SK-N-SH (cell line): Measurements from ENCODE around the gene ATXN7. TPM values are rescaled to one million over a fixed set of nuclear protein-coding genes. Genes with fewer than 3 reads are reported as not detected.

Experiments
- CTCF ChIA-PET: fragments of 300-600, 350-600 bp; formaldehyde crosslinking; extraction: SDS; loops from one replicate; lab custom pipeline; 2021; lab: Yijun Ruan, JAX
- POLR2A ChIA-PET: fragments of 350-600 bp; sonication (Branson Sonifier 250); formaldehyde crosslinking; extraction: SDS; loops from one replicate; lab custom pipeline; 2020; ENCODE audit warnings: antibody characterized with exemption, inconsistent platforms; lab: Yijun Ruan, JAX
- DNase-seq: peaks from one replicate; pipeline ENCODE4 v3.0.0; 2012
- H2AFZ ChIP-seq: fragments of 200-600 bp; sonication (generic); 2 replicates; pipeline ENCODE4 v1.8.1; 2016; ENCODE audit warnings: antibody characterized with exemption, mild to moderate bottlenecking, low read depth
- H3F3A ChIP-seq: fragments of 200-600 bp; sonication (generic); replicated peaks from 2 replicates; pipeline ENCODE3; 2016; ENCODE audit warnings: antibody characterized with exemption, mild to moderate bottlenecking; ENCODE audit not compliant: insufficient read depth
- H3K27ac ChIP-seq, 2 experiments: fragments of 200-500 bp in 1 of 2; fragments of 200-600 bp in 1 of 2; sonication (Bioruptor generic) in 1 of 2; sonication (generic), shearing (Covaris generic) in 1 of 2; 2 replicates each; pipeline versions ENCODE4 v1.5.1 to v1.6.1; 2014 to 2016; ENCODE audit warnings: low read depth in 2 of 2, inconsistent platforms in 1 of 2, low read length in 1 of 2, mild to moderate bottlenecking in 1 of 2, mixed read lengths in 1 of 2
- H3K27me3 ChIP-seq: fragments of 200-600 bp; sonication (generic), shearing (Covaris generic); 2 replicates; pipeline ENCODE4 v1.6.1; 2016; ENCODE audit warnings: mixed run types; ENCODE audit not compliant: insufficient read depth
- H3K36me3 ChIP-seq, 2 experiments: fragments of 200-500 bp in 1 of 2; fragments of 200-600 bp in 1 of 2; sonication (Bioruptor generic) in 1 of 2; sonication (generic) in 1 of 2; replicated peaks in 1 of 2; 2 replicates each; pipeline versions ENCODE3 to v1.5.1; 2014 to 2016; ENCODE audit warnings: low read length in 1 of 2, mild to moderate bottlenecking in 1 of 2; ENCODE audit not compliant: insufficient read depth in 2 of 2, control insufficient read depth in 1 of 2
- H3K4me1 ChIP-seq, 2 experiments: fragments of 200-500 bp in 1 of 2; fragments of 200-600 bp in 1 of 2; sonication (Bioruptor generic) in 1 of 2; sonication (generic), shearing (Covaris generic) in 1 of 2; 2 replicates each; pipeline versions ENCODE4 v1.5.1 to v1.6.1; 2014 to 2016; ENCODE audit warnings: low read depth in 1 of 2, low read length in 1 of 2, mixed run types in 1 of 2; ENCODE audit not compliant: insufficient read depth in 2 of 2, control insufficient read depth in 1 of 2
- H3K4me2 ChIP-seq: fragments of 200-600 bp; sonication (generic), shearing (Covaris generic); 2 replicates; pipeline ENCODE4 v1.6.1; 2017; ENCODE audit warnings: mixed run types
- H3K4me3 ChIP-seq, 2 experiments: fragments of 200-500 bp in 1 of 2; fragments of 200-600 bp in 1 of 2; sonication (Bioruptor generic) in 1 of 2; sonication (generic), shearing (Covaris generic) in 1 of 2; 2 replicates each; pipeline versions ENCODE4 v1.5.1 to v1.8.1; 2014 to 2016; ENCODE audit warnings: low read depth in 2 of 2, inconsistent platforms in 1 of 2, low read length in 1 of 2, mild to moderate bottlenecking in 1 of 2, mixed read lengths in 1 of 2, moderate library complexity in 1 of 2
- H3K79me2 ChIP-seq: fragments of 200-600 bp; sonication (generic); 2 replicates; pipeline ENCODE4 v1.8.1; 2017; ENCODE audit warnings: mild to moderate bottlenecking; ENCODE audit not compliant: insufficient read depth
- H3K9ac ChIP-seq: fragments of 200-600 bp; sonication (generic); 2 replicates; pipeline ENCODE4 v1.6.1; 2017; ENCODE audit warnings: mixed run types
- H3K9me2 ChIP-seq: fragments of 200-600 bp; sonication (generic); 2 replicates; pipeline ENCODE4 v1.6.1; 2017; ENCODE audit warnings: mixed run types
- H3K9me3 ChIP-seq: fragments of 200-600 bp; sonication (generic); 2 replicates; pipeline ENCODE4 v1.6.1; 2017; ENCODE audit warnings: mixed run types, mild to moderate bottlenecking, moderate library complexity
- H4K20me1 ChIP-seq: fragments of 200-600 bp; sonication (generic); 2 replicates; pipeline ENCODE4 v1.6.1; 2017; ENCODE audit warnings: mild to moderate bottlenecking, mixed run types; ENCODE audit not compliant: insufficient read depth
- CHD2 ChIP-seq: fragments of 150-350 bp; IDR thresholded peaks from 2 replicates; pipeline ENCODE4 v1.6.1; 2018; ENCODE audit warnings: low read length; ENCODE audit not compliant: partially characterized antibody
- EZH2phosphoT487 ChIP-seq: fragments of 200-600 bp; sonication (generic); IDR thresholded peaks from 2 replicates; pipeline ENCODE4 v1.6.1; 2017; ENCODE audit warnings: low read depth, mixed run types, mild to moderate bottlenecking, antibody characterized with exemption, moderate library complexity, borderline replicate concordance
- FOXJ3 ChIP-seq: sonication (generic); formaldehyde crosslinking; IDR thresholded peaks from 2 replicates; pipeline ENCODE4 v1.5.1; 2020; ENCODE audit warnings: mild to moderate bottlenecking, missing genetic modification reagents
- GABPA ChIP-seq: IDR thresholded peaks from 2 replicates; pipeline ENCODE4 v1.4.0; 2012; ENCODE audit warnings: low read depth, mild to moderate bottlenecking
- GATA2 ChIP-seq: sonication (generic); formaldehyde crosslinking; IDR thresholded peaks from 2 replicates; pipeline ENCODE4 v1.5.0; 2020; ENCODE audit warnings: mild to moderate bottlenecking, missing genetic modification reagents
- NFIC ChIP-seq: IDR thresholded peaks from 2 replicates; pipeline ENCODE4 v1.4.0; 2012; ENCODE audit warnings: borderline replicate concordance
- PBX3 ChIP-seq: IDR thresholded peaks from 2 replicates; pipeline ENCODE4; 2012
- RAD21 ChIP-seq: IDR thresholded peaks from 2 replicates; pipeline ENCODE4 v1.6.1; 2012; ENCODE audit warnings: mild to moderate bottlenecking, low read length
- RCOR1 ChIP-seq: fragments of 150-350 bp; IDR thresholded peaks from 2 replicates; pipeline ENCODE4 v1.6.1; 2017; ENCODE audit warnings: antibody characterized with exemption, low read length
- RFX5 ChIP-seq: IDR thresholded peaks from 2 replicates; pipeline ENCODE4 v1.6.1; 2012; ENCODE audit warnings: mild to moderate bottlenecking, improper control_type of control experiment, low read length
- SMC3 ChIP-seq: IDR thresholded peaks from 2 replicates; pipeline ENCODE4 v1.6.1; 2012; ENCODE audit warnings: low read depth, low read length, improper control_type of control experiment
- TAF1 ChIP-seq: IDR thresholded peaks from 2 replicates; pipeline ENCODE4 v1.6.1; 2012; ENCODE audit warnings: low read depth, mild to moderate bottlenecking, low read length, moderate library complexity, borderline replicate concordance
- TEAD4 ChIP-seq: IDR thresholded peaks from 2 replicates; pipeline ENCODE4 v1.4.0; 2012; ENCODE audit warnings: mild to moderate bottlenecking, borderline replicate concordance; ENCODE audit not compliant: insufficient read depth
- USF2 ChIP-seq: fragments of 150-350 bp; IDR thresholded peaks from 2 replicates; pipeline ENCODE4 v1.6.1; 2017; ENCODE audit warnings: antibody characterized with exemption, low read length, low read depth, borderline replicate concordance
- YY1 ChIP-seq: IDR thresholded peaks from 2 replicates; pipeline ENCODE4 v1.4.0; 2012; ENCODE audit warnings: low read depth, mild to moderate bottlenecking
- ZBTB33 ChIP-seq: IDR thresholded peaks from 2 replicates; pipeline ENCODE4 v1.4.0; 2012; ENCODE audit warnings: low read depth, borderline replicate concordance
- WGBS: methylation state at CpG from one replicate; pipeline ENCODE4 v1.1.6; 2017; ENCODE audit warnings: low lambda C conversion rate; 5-methylcytosine and 5-hydroxymethylcytosine counted together
- polyA plus RNA-seq, 3 experiments: library from polyadenylated mRNA; depleted of rRNA; stranded (reverse); fragments of >200 nt; gene quantifications; 2 replicates each; pipeline ENCODE4 v1.2.3, GENCODE V29; 2012
- TF ChIP-seq, protein P1 (sequence below): IDR thresholded peaks from 2 replicates; pipeline ENCODE4 v1.6.1; 2012; ENCODE audit warnings: mild to moderate bottlenecking, low read depth, low read length, moderate library complexity

Gene ATXN7
- polyA plus RNA-seq, 1 of the 3 experiments (the other 2 are of a cell fraction): 6.2 TPM

GRCh38 chr3:63876260-63876659, 12.6 kb downstream of the ATXN7 start:
- POLR2A ChIA-PET: no interaction called here
- CTCF ChIA-PET: interaction anchor here (0.7 to 1.6 kb wide), 4 partner anchors 19 to 528 kb away, joined by 3 to 4 read pairs (median 3); partner anchors contain the start of gene C3orf49
- TF ChIP-seq CHD2 (no peak), FOXJ3 (CRISPR knock-in tag) (no peak), GATA2 (CRISPR knock-in tag) (no peak), TAF1 (no peak), EZH2phosphoT487 (no peak), RAD21 (no peak), GABPA (no peak), NFIC (no peak), RCOR1 (no peak), YY1 (no peak), PBX3 (no peak)
- TF ChIP-seq, protein P1, sequence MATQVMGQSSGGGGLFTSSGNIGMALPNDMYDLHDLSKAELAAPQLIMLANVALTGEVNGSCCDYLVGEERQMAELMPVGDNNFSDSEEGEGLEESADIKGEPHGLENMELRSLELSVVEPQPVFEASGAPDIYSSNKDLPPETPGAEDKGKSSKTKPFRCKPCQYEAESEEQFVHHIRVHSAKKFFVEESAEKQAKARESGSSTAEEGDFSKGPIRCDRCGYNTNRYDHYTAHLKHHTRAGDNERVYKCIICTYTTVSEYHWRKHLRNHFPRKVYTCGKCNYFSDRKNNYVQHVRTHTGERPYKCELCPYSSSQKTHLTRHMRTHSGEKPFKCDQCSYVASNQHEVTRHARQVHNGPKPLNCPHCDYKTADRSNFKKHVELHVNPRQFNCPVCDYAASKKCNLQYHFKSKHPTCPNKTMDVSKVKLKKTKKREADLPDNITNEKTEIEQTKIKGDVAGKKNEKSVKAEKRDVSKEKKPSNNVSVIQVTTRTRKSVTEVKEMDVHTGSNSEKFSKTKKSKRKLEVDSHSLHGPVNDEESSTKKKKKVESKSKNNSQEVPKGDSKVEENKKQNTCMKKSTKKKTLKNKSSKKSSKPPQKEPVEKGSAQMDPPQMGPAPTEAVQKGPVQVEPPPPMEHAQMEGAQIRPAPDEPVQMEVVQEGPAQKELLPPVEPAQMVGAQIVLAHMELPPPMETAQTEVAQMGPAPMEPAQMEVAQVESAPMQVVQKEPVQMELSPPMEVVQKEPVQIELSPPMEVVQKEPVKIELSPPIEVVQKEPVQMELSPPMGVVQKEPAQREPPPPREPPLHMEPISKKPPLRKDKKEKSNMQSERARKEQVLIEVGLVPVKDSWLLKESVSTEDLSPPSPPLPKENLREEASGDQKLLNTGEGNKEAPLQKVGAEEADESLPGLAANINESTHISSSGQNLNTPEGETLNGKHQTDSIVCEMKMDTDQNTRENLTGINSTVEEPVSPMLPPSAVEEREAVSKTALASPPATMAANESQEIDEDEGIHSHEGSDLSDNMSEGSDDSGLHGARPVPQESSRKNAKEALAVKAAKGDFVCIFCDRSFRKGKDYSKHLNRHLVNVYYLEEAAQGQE: no peak
- H3K9me2 ChIP-seq: no peaks in the 10 kb centered on the region
- H3K36me3 ChIP-seq: no peaks in the 10 kb centered on the region
- peaks cover 91% of the 10 kb centered on the region for H3K79me2 ChIP-seq
- H2AFZ ChIP-seq: no peak overlapping the region
- DNase-seq: no peak
- peaks cover 9% of the 10 kb centered on the region for H3F3A ChIP-seq
- WGBS: 89% methylated on average over 3 of the region's 3 CpGs
- H3K27ac ChIP-seq: no peak overlapping the region
- no peak overlapping the region for H3K4me3 ChIP-seq
- H3K9me3 ChIP-seq: no peaks in the 10 kb centered on the region
- H3K27me3 ChIP-seq: no peaks in the 10 kb centered on the region
- peaks cover 26 to 29% of the 10 kb centered on the region in 2 experiments for H3K4me1 ChIP-seq
- no peak overlapping the region for H3K4me2 ChIP-seq
- H4K20me1 ChIP-seq: peaks cover 82% of the 10 kb centered on the region
- no peak overlapping the region for H3K9ac ChIP-seq

GRCh38 chr3:63877737-63878393, 14.2 kb downstream of the ATXN7 start:
- no peak overlapping the region; a peak in 1 of 4 replicates for H3K4me3 ChIP-seq
- ChIA-PET POLR2A (no interaction called here), CTCF (interaction anchor here (1.1 to 1.7 kb wide), 6 partner anchors 11 to 529 kb away, joined by 3 to 6 read pairs (median 4); partner anchors contain the start of gene C3orf49)
- H3K36me3 ChIP-seq: no peaks in the 10 kb centered on the region
- peaks cover 98% of the 10 kb centered on the region for H3K79me2 ChIP-seq
- H4K20me1 ChIP-seq: peaks cover 81% of the 10 kb centered on the region
- no peak overlapping the region for H2AFZ ChIP-seq
- H3K9me2 ChIP-seq: no peaks in the 10 kb centered on the region
- no peaks in the 10 kb centered on the region for H3K9me3 ChIP-seq
- H3K27ac ChIP-seq: no peak overlapping the region
- H3K9ac ChIP-seq: no peak overlapping the region
- no peak for DNase-seq
- H3F3A ChIP-seq: no peaks in the 10 kb centered on the region
- H3K4me2 ChIP-seq: peak overlapping the region; percentile 29
- WGBS: 64% methylated on average over 3 of the region's 3 CpGs
- peaks cover 19 to 23% of the 10 kb centered on the region in 2 experiments for H3K4me1 ChIP-seq
- no peaks in the 10 kb centered on the region for H3K27me3 ChIP-seq
- no peak for TF ChIP-seq PBX3
- TF ChIP-seq ZBTB33: no peak
- no peak for TF ChIP-seq RFX5
- TF ChIP-seq YY1: no peak
- TF ChIP-seq SMC3: no peak
- TF ChIP-seq GATA2 (CRISPR knock-in tag): no peak
- TF ChIP-seq EZH2phosphoT487: no peak
- no peak for TF ChIP-seq TEAD4
- no peak for TF ChIP-seq FOXJ3 (CRISPR knock-in tag)
- no peak for TF ChIP-seq USF2
- no peak for TF ChIP-seq RAD21
